ENCODE data around the gene ZFAND4.

ZFAND4 gene

DNA sequence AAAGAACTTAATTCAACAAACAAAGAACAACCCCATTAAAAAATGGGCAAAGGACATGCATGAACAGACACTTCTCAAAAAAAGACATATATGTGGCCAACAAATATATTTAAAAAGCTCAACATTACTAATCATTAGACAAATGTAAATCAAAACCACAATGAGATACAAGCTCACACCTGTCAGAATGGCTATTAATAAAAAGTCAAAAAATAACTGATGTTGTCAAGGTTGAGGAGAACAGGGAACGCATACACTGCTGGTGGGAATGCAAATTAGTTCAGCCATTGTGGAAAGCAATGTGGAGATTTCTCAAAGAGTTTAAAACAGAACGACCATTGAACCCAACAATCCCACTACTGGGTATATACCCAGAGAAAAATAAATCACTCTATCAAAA lies 19.1 kb downstream of the ZFAND4 start:
- POLR2A ChIA-PET = no interaction called here

DNA sequence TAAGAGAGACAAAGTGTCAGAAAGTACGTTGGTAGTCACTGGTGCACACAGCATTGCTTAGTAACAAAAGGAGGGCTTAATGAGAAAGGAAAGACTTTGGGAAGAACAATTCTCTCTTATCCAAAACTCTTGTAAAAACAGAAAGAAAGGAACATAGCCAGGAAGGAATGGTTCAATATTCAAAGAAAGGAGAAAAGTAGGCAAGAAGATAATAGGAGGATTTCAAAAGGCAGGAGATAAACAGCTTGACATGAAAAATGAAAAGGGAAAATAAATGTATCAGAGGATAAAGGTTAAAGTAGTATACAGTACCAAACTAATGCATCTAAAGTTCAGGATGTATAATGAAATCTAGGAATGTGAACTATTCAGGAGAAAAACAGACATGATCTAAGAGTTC lies 20.1 kb downstream of the ZFAND4 start:
- Histone ChIP-seq H3K4me3 (ENCODE audit: low read depth, low read length) (no peak overlapping the region), H3K36me3 (ENCODE audit: control insufficient read depth in 2 of 2, insufficient read depth in 1 of 2, low read length in 2 of 2) (peaks cover 11 to 14% of the 10 kb centered on the region in 2 experiments), H3K9me3 (ENCODE audit: control insufficient read depth, insufficient read depth, low read depth, low read length) (no peaks in the 10 kb centered on the region), H3K4me1 (ENCODE audit: control insufficient read depth, insufficient read depth, low read length) (no peaks in the 10 kb centered on the region), H3K27ac (ENCODE audit: extremely low read depth, low read depth, low read length) (no peak overlapping the region)
- CTCF ChIA-PET = interaction anchor here (0.6 kb wide), 1 partner anchor 180 kb away, joined by 3 read pairs; no protein-coding TSS in a partner anchor
- TF ChIP-seq, protein P1, sequence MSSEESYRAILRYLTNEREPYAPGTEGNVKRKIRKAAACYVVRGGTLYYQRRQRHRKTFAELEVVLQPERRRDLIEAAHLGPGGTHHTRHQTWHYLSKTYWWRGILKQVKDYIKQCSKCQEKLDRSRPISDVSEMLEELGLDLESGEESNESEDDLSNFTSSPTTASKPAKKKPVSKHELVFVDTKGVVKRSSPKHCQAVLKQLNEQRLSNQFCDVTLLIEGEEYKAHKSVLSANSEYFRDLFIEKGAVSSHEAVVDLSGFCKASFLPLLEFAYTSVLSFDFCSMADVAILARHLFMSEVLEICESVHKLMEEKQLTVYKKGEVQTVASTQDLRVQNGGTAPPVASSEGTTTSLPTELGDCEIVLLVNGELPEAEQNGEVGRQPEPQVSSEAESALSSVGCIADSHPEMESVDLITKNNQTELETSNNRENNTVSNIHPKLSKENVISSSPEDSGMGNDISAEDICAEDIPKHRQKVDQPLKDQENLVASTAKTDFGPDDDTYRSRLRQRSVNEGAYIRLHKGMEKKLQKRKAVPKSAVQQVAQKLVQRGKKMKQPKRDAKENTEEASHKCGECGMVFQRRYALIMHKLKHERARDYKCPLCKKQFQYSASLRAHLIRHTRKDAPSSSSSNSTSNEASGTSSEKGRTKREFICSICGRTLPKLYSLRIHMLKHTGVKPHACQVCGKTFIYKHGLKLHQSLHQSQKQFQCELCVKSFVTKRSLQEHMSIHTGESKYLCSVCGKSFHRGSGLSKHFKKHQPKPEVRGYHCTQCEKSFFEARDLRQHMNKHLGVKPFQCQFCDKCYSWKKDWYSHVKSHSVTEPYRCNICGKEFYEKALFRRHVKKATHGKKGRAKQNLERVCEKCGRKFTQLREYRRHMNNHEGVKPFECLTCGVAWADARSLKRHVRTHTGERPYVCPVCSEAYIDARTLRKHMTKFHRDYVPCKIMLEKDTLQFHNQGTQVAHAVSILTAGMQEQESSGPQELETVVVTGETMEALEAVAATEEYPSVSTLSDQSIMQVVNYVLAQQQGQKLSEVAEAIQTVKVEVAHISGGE (tag by site-specific recombination; conservative IDR thresholded peaks at IDR 0.05; ENCODE audit: low read depth) = no peak
- TF ChIP-seq ZFP3 (tag by site-specific recombination; IDR thresholded peaks at IDR 0.05; ENCODE audit: low read depth) = no peak
- POLR2A ChIA-PET = no interaction called here

More for the DNA sequence above, 19.1 kb downstream of the ZFAND4 start:
- H3K9me3 ChIP-seq (ENCODE audit: control insufficient read depth, insufficient read depth, low read depth, low read length) = no peaks in the 10 kb centered on the region
- no peak overlapping the region for H3K27ac ChIP-seq (ENCODE audit: extremely low read depth, low read depth, low read length)
- peaks cover 3 to 6% of the 10 kb centered on the region in 2 experiments; a peak in 2 of 3 replicates for H3K36me3 ChIP-seq (ENCODE audit: control insufficient read depth in 2 of 2, insufficient read depth in 1 of 2, low read length in 2 of 2)
- TF ChIP-seq ZNF843 (tag by site-specific recombination; IDR thresholded peaks at IDR 0.05) (no peak), YY2 (tag by site-specific recombination; IDR thresholded peaks at IDR 0.05) (no peak), ZNF416 (tag by site-specific recombination; IDR thresholded peaks at IDR 0.05) (no peak), ZNF501 (tag by site-specific recombination; IDR thresholded peaks at IDR 0.05) (no peak), ZNF292 (tag by site-specific recombination; IDR thresholded peaks at IDR 0.05; ENCODE audit: borderline replicate concordance, low read depth) (no peak), ZNF266 (tag by site-specific recombination; IDR thresholded peaks at IDR 0.05; ENCODE audit: low read depth) (no peak), ZFP3 (tag by site-specific recombination; IDR thresholded peaks at IDR 0.05; ENCODE audit: low read depth) (no peak), ZNF19 (tag by site-specific recombination; IDR thresholded peaks at IDR 0.05; ENCODE audit: low read depth) (no peak), ZNF48 (tag by site-specific recombination; IDR thresholded peaks at IDR 0.05) (no peak)
- CTCF ChIA-PET = no interaction called here
- no peaks in the 10 kb centered on the region for H3K4me1 ChIP-seq (ENCODE audit: control insufficient read depth, insufficient read depth, low read length)
- no peak overlapping the region for H3K4me3 ChIP-seq (ENCODE audit: low read depth, low read length)

DNA sequence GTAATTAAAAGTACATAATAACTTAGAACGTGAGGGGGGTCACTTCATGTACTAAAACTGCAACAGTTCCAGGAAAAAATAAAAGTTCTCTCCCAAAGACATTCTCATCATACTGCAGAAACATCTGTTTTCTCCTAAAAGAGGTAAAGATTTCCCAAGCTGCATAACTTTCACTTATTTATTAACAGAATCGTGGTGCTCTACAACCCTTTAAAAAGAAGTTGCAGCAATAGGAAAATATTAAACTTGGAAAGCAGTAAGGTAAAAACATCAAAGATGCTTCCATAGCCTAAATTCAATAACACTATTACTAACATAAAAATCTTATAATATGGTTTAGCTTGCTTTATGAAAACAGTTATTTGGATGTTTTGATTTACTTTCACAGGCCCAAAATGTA lies 23.3 kb downstream of the ZFAND4 start:
- TF ChIP-seq, protein P2, sequence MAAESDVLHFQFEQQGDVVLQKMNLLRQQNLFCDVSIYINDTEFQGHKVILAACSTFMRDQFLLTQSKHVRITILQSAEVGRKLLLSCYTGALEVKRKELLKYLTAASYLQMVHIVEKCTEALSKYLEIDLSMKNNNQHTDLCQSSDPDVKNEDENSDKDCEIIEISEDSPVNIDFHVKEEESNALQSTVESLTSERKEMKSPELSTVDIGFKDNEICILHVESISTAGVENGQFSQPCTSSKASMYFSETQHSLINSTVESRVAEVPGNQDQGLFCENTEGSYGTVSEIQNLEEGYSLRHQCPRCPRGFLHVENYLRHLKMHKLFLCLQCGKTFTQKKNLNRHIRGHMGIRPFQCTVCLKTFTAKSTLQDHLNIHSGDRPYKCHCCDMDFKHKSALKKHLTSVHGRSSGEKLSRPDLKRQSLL (tag by site-specific recombination; IDR thresholded peaks at IDR 0.05) = no peak
- TF ChIP-seq, protein P3, sequence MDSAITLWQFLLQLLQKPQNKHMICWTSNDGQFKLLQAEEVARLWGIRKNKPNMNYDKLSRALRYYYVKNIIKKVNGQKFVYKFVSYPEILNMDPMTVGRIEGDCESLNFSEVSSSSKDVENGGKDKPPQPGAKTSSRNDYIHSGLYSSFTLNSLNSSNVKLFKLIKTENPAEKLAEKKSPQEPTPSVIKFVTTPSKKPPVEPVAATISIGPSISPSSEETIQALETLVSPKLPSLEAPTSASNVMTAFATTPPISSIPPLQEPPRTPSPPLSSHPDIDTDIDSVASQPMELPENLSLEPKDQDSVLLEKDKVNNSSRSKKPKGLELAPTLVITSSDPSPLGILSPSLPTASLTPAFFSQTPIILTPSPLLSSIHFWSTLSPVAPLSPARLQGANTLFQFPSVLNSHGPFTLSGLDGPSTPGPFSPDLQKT (IDR thresholded peaks at IDR 0.05; ENCODE audit: borderline replicate concordance, low read depth, low read length) = no peak
- TF ChIP-seq PRDM1 (tag by site-specific recombination; IDR thresholded peaks at IDR 0.05) = no peak
- TF ChIP-seq ZNF211 (tag by site-specific recombination; IDR thresholded peaks at IDR 0.05; ENCODE audit: low read depth) = no peak
- no peak for TF ChIP-seq ZNF624 (tag by site-specific recombination; IDR thresholded peaks at IDR 0.05)
- TF ChIP-seq ZNF701 (tag by site-specific recombination; IDR thresholded peaks at IDR 0.05) = no peak
- no peak for TF ChIP-seq ZNF623 (tag by site-specific recombination; IDR thresholded peaks at IDR 0.05)
- TF ChIP-seq, protein P4, sequence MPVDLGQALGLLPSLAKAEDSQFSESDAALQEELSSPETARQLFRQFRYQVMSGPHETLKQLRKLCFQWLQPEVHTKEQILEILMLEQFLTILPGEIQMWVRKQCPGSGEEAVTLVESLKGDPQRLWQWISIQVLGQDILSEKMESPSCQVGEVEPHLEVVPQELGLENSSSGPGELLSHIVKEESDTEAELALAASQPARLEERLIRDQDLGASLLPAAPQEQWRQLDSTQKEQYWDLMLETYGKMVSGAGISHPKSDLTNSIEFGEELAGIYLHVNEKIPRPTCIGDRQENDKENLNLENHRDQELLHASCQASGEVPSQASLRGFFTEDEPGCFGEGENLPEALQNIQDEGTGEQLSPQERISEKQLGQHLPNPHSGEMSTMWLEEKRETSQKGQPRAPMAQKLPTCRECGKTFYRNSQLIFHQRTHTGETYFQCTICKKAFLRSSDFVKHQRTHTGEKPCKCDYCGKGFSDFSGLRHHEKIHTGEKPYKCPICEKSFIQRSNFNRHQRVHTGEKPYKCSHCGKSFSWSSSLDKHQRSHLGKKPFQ (tag by site-specific recombination; IDR thresholded peaks at IDR 0.05) = no peak
- no peak for TF ChIP-seq ZXDB (tag by site-specific recombination; IDR thresholded peaks at IDR 0.05)
- Histone ChIP-seq H3K4me3 (ENCODE audit: low read depth, low read length) (no peak overlapping the region), H3K9me3 (ENCODE audit: control insufficient read depth, insufficient read depth, low read depth, low read length) (no peaks in the 10 kb centered on the region), H3K36me3 (ENCODE audit: control insufficient read depth in 2 of 2, insufficient read depth in 1 of 2, low read length in 2 of 2) (peaks cover 11 to 25% of the 10 kb centered on the region in 2 experiments), H3K4me1 (ENCODE audit: control insufficient read depth, insufficient read depth, low read length) (no peaks in the 10 kb centered on the region), H3K27ac (ENCODE audit: extremely low read depth, low read depth, low read length) (no peak overlapping the region)
- CTCF ChIA-PET = interaction anchor here (0.7 kb wide), 1 partner anchor 104 kb away, joined by 3 read pairs; no protein-coding TSS in a partner anchor
- POLR2A ChIA-PET = no interaction called here

Data from HEK293 (cell line).